SK-N-SH (cell line): ENCODE measurements around the gene CDIPT.

ENCODE experiments used
- CHD2 ChIP-seq: fragments of 150-350 bp; IDR thresholded peaks from 2 replicates; pipeline ENCODE4 v1.6.1; 2018; ENCODE audit warnings: low read length; ENCODE audit not compliant: partially characterized antibody
- EP300 ChIP-seq, 2 experiments: IDR thresholded peaks; 2 replicates each; pipeline versions ENCODE4 v1.4.0 to v1.6.1; 2012; ENCODE audit warnings: borderline replicate concordance in 1 of 2, low read depth in 1 of 2, low read length in 1 of 2
- EZH2phosphoT487 ChIP-seq: fragments of 200-600 bp; sonication (generic); IDR thresholded peaks from 2 replicates; pipeline ENCODE4 v1.6.1; 2017; ENCODE audit warnings: low read depth, mixed run types, mild to moderate bottlenecking, antibody characterized with exemption, moderate library complexity, borderline replicate concordance
- FOXM1 ChIP-seq: IDR thresholded peaks from 2 replicates; pipeline ENCODE4 v1.4.0; 2012; ENCODE audit warnings: low read depth, mild to moderate bottlenecking
- MEF2A ChIP-seq: IDR thresholded peaks from 2 replicates; pipeline ENCODE4 v1.4.0; 2012; ENCODE audit warnings: low read depth, borderline replicate concordance
- MXI1 ChIP-seq: IDR thresholded peaks from 2 replicates; pipeline ENCODE4 v1.6.1; 2012; ENCODE audit warnings: mild to moderate bottlenecking, low read depth, low read length, improper control_type of control experiment
- NFIC ChIP-seq: IDR thresholded peaks from 2 replicates; pipeline ENCODE4 v1.4.0; 2012; ENCODE audit warnings: borderline replicate concordance
- POLR2AphosphoS5 ChIP-seq: IDR thresholded peaks from 2 replicates; pipeline ENCODE4 v1.6.1; 2012; ENCODE audit warnings: low read depth, low read length
- RFX5 ChIP-seq: IDR thresholded peaks from 2 replicates; pipeline ENCODE4 v1.6.1; 2012; ENCODE audit warnings: mild to moderate bottlenecking, improper control_type of control experiment, low read length
- TCF12 ChIP-seq: IDR thresholded peaks from 2 replicates; pipeline ENCODE4 v1.4.0; 2012
- TF ChIP-seq, protein P1 (sequence below): fragments of 200-600 bp; sonication (generic); IDR thresholded peaks from 2 replicates; pipeline ENCODE4 v1.6.1; 2017; ENCODE audit warnings: antibody characterized with exemption, mild to moderate bottlenecking, moderate library complexity
- TF ChIP-seq, protein P2 (sequence below): IDR thresholded peaks from 2 replicates; pipeline ENCODE4 v1.6.1; 2012; ENCODE audit warnings: mild to moderate bottlenecking, low read depth, low read length, moderate library complexity

DNA sequence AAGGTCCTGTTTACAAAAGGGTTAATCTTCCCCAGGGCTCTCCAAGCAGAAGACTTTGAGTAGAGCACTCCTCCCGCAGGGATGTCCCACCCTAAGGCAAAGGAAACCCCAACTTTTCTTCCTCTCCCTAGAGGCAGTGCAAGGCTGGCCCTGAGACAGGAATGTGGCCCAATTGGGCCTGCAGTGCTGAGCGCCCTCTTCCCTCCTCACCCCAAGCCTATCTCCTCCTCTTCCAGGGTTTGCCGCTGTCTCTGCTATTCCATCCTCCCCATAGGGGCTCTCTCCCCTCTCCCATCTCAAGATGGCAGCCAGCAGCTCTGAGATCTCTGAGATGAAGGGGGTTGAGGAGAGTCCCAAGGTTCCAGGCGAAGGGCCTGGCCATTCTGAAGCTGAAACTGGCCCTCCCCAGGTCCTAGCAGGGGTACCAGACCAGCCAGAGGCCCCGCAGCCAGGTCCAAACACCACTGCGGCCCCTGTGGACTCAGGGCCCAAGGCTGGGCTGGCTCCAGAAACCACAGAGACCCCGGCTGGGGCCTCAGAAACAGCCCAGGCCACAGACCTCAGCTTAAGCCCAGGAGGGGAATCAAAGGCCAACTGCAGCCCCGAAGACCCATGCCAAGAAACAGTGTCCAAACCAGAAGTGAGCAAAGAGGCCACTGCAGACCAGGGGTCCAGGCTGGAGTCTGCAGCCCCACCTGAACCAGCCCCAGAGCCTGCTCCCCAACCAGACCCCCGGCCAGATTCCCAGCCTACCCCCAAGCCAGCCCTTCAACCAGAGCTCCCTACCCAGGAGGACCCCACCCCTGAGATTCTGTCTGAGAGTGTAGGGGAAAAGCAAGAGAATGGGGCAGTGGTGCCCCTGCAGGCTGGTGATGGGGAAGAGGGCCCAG lies 50.0 kb downstream of the CDIPT start:
- TF ChIP-seq, protein P1, sequence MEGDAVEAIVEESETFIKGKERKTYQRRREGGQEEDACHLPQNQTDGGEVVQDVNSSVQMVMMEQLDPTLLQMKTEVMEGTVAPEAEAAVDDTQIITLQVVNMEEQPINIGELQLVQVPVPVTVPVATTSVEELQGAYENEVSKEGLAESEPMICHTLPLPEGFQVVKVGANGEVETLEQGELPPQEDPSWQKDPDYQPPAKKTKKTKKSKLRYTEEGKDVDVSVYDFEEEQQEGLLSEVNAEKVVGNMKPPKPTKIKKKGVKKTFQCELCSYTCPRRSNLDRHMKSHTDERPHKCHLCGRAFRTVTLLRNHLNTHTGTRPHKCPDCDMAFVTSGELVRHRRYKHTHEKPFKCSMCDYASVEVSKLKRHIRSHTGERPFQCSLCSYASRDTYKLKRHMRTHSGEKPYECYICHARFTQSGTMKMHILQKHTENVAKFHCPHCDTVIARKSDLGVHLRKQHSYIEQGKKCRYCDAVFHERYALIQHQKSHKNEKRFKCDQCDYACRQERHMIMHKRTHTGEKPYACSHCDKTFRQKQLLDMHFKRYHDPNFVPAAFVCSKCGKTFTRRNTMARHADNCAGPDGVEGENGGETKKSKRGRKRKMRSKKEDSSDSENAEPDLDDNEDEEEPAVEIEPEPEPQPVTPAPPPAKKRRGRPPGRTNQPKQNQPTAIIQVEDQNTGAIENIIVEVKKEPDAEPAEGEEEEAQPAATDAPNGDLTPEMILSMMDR = no peak
- TF ChIP-seq, protein P2, sequence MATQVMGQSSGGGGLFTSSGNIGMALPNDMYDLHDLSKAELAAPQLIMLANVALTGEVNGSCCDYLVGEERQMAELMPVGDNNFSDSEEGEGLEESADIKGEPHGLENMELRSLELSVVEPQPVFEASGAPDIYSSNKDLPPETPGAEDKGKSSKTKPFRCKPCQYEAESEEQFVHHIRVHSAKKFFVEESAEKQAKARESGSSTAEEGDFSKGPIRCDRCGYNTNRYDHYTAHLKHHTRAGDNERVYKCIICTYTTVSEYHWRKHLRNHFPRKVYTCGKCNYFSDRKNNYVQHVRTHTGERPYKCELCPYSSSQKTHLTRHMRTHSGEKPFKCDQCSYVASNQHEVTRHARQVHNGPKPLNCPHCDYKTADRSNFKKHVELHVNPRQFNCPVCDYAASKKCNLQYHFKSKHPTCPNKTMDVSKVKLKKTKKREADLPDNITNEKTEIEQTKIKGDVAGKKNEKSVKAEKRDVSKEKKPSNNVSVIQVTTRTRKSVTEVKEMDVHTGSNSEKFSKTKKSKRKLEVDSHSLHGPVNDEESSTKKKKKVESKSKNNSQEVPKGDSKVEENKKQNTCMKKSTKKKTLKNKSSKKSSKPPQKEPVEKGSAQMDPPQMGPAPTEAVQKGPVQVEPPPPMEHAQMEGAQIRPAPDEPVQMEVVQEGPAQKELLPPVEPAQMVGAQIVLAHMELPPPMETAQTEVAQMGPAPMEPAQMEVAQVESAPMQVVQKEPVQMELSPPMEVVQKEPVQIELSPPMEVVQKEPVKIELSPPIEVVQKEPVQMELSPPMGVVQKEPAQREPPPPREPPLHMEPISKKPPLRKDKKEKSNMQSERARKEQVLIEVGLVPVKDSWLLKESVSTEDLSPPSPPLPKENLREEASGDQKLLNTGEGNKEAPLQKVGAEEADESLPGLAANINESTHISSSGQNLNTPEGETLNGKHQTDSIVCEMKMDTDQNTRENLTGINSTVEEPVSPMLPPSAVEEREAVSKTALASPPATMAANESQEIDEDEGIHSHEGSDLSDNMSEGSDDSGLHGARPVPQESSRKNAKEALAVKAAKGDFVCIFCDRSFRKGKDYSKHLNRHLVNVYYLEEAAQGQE = no peak
- TF ChIP-seq NFIC (no peak), POLR2AphosphoS5 (no peak), CHD2 (no peak), RFX5 (no peak), EP300 (IDR thresholded peaks at IDR 0.05; ENCODE audit: borderline replicate concordance in 1 of 2, low read depth in 1 of 2, low read length in 1 of 2) (no peak), MXI1 (no peak), EZH2phosphoT487 (no peak), FOXM1 (no peak), MEF2A (no peak), TCF12 (no peak)
